WTC11 (cell line): ENCODE measurements around the gene PEAK1. TPM values are rescaled to one million over a fixed set of nuclear protein-coding genes. Genes with fewer than 3 reads are reported as not detected.

Experiments
- ATAC-seq: fragments of 200-7000 bp; cut with Tn5 transposase; 2 replicates; pipeline ENCODE4 v1.10.0; 2021; ENCODE audit warnings: mild to moderate bottlenecking, moderate library complexity
- CTCF ChIA-PET: fragments of 300-600 bp; sonication (Branson Sonifier 250); formaldehyde crosslinking; loops from one replicate; lab custom pipeline; 2021; ENCODE audit warnings: antibody characterized with exemption; lab: Charles Lee
- POLR2A ChIA-PET: fragments of 350-600 bp; sonication (Branson Sonifier 250); formaldehyde crosslinking; loops from one replicate; lab custom pipeline; 2021; ENCODE audit warnings: antibody characterized with exemption; lab: Charles Lee
- DNase-seq: peaks from one replicate; pipeline ENCODE4 v3.0.0; 2021; ENCODE audit warnings: low spot score
- H3K27ac Mint-ChIP-seq: 2 replicates; pipeline ENCODE4 v1.8.0; 2021; ENCODE audit warnings: mixed read lengths
- H3K27me3 Mint-ChIP-seq: 2 replicates; pipeline ENCODE4 v1.8.0; 2021; ENCODE audit warnings: low read depth, mild to moderate bottlenecking, moderate library complexity, mixed read lengths
- H3K36me3 Mint-ChIP-seq: 2 replicates; pipeline ENCODE4 v1.8.0; 2021; ENCODE audit warnings: mixed read lengths
- H3K4me1 Mint-ChIP-seq: 2 replicates; pipeline ENCODE4 v1.8.0; 2022; ENCODE audit warnings: mixed read lengths
- H3K4me3 Mint-ChIP-seq: 2 replicates; pipeline ENCODE4 v1.8.0; 2021; ENCODE audit warnings: mild to moderate bottlenecking, moderate library complexity, mixed read lengths
- H3K9me3 Mint-ChIP-seq: 2 replicates; pipeline ENCODE4 v1.8.0; 2021; ENCODE audit warnings: mixed read lengths
- ATF6 ChIP-seq: sonication (generic); formaldehyde crosslinking; IDR thresholded peaks from 2 replicates; pipeline ENCODE4 v1.8.1; 2023; ENCODE audit warnings: mild to moderate bottlenecking, missing genetic modification reagents
- CDX4 ChIP-seq: fragments of 250-450 bp; sonication (Bioruptor Pico); IDR thresholded peaks from 2 replicates; pipeline ENCODE4 v1.9.0; 2021; ENCODE audit warnings: moderate library complexity, mild to moderate bottlenecking, inconsistent platforms, borderline replicate concordance
- CREM ChIP-seq: sonication (generic); formaldehyde crosslinking; IDR thresholded peaks from 2 replicates; pipeline ENCODE4 v1.8.1; 2022; ENCODE audit warnings: mild to moderate bottlenecking, missing genetic modification reagents, moderate library complexity
- ERG ChIP-seq: fragments of 250-450 bp; sonication (Bioruptor Pico); IDR thresholded peaks from 2 replicates; pipeline ENCODE4 v1.8.0; 2021; ENCODE audit warnings: mild to moderate bottlenecking
- ETV6 ChIP-seq: sonication (generic); formaldehyde crosslinking; IDR thresholded peaks from 2 replicates; pipeline ENCODE4 v1.8.1; 2022; ENCODE audit warnings: mild to moderate bottlenecking, missing genetic modification reagents
- JAZF1 ChIP-seq: fragments of 250-450 bp; sonication (Bioruptor Pico); IDR thresholded peaks from 2 replicates; pipeline ENCODE4 v1.9.0; 2021; ENCODE audit warnings: moderate library complexity, mild to moderate bottlenecking, inconsistent platforms
- JUN ChIP-seq: sonication (generic); formaldehyde crosslinking; IDR thresholded peaks from 2 replicates; pipeline ENCODE4 v1.8.0; 2023; ENCODE audit warnings: mild to moderate bottlenecking, missing genetic modification reagents
- MXD4 ChIP-seq: fragments of 250-450 bp; sonication (Bioruptor Pico); IDR thresholded peaks from 2 replicates; pipeline ENCODE4 v1.8.0; 2021; ENCODE audit warnings: mild to moderate bottlenecking, moderate library complexity, borderline replicate concordance
- NFATC4 ChIP-seq: fragments of 250-450 bp; sonication (Bioruptor Pico); IDR thresholded peaks from 2 replicates; pipeline ENCODE4 v1.9.0; 2021; ENCODE audit warnings: mild to moderate bottlenecking
- PRDM15 ChIP-seq: sonication (generic); formaldehyde crosslinking; IDR thresholded peaks from 2 replicates; pipeline ENCODE4 v1.8.0; 2022; ENCODE audit warnings: missing genetic modification reagents
- RELA ChIP-seq: sonication (generic); formaldehyde crosslinking; IDR thresholded peaks from 2 replicates; pipeline ENCODE4 v1.8.1; 2022; ENCODE audit warnings: missing genetic modification reagents, mild to moderate bottlenecking, borderline replicate concordance
- SOX15 ChIP-seq: fragments of 250-450 bp; sonication (Bioruptor Pico); IDR thresholded peaks from 2 replicates; pipeline ENCODE4 v1.9.0; 2021; ENCODE audit warnings: mild to moderate bottlenecking
- TP53 ChIP-seq: sonication (generic); formaldehyde crosslinking; IDR thresholded peaks from 2 replicates; pipeline ENCODE4 v1.8.1; 2023; ENCODE audit warnings: mild to moderate bottlenecking, missing genetic modification reagents
- ZBTB21 ChIP-seq: sonication (generic); formaldehyde crosslinking; IDR thresholded peaks from 2 replicates; pipeline ENCODE4 v1.8.1; 2023; ENCODE audit warnings: mild to moderate bottlenecking, missing genetic modification reagents, borderline replicate concordance
- ZNF416 ChIP-seq: fragments of 250-450 bp; sonication (Bioruptor Pico); IDR thresholded peaks from 2 replicates; pipeline ENCODE4 v1.9.0; 2021; ENCODE audit warnings: mild to moderate bottlenecking, inconsistent platforms
- ZNF512 ChIP-seq: sonication (generic); formaldehyde crosslinking; IDR thresholded peaks from 2 replicates; pipeline ENCODE4 v1.8.1; 2022; ENCODE audit warnings: missing genetic modification reagents, borderline replicate concordance
- ZNF671 ChIP-seq: fragments of 250-450 bp; sonication (Bioruptor Pico); IDR thresholded peaks from 2 replicates; pipeline ENCODE4 v1.8.0; 2021; ENCODE audit warnings: mild to moderate bottlenecking
- total RNA-seq: library from RNA; stranded (reverse); gene quantifications from 3 replicates; pipeline ENCODE4 v1.2.3, GENCODE V29; 2021
- TF ChIP-seq, protein P1 (sequence below): sonication (generic); formaldehyde crosslinking; IDR thresholded peaks from 2 replicates; pipeline ENCODE4 v1.8.0; 2023; ENCODE audit warnings: mild to moderate bottlenecking, missing genetic modification reagents
- TF ChIP-seq, protein P2 (sequence below): sonication (generic); formaldehyde crosslinking; IDR thresholded peaks from 2 replicates; pipeline ENCODE4 v1.8.1; 2023; ENCODE audit warnings: mild to moderate bottlenecking, missing genetic modification reagents, borderline replicate concordance
- TF ChIP-seq, protein P3 (sequence below): sonication (generic); formaldehyde crosslinking; IDR thresholded peaks from 2 replicates; pipeline ENCODE4 v1.8.0; 2023; ENCODE audit warnings: missing genetic modification reagents

Gene PEAK1
- total RNA-seq, 1 experiment from 2014 or later = 49.0 TPM

DNA sequence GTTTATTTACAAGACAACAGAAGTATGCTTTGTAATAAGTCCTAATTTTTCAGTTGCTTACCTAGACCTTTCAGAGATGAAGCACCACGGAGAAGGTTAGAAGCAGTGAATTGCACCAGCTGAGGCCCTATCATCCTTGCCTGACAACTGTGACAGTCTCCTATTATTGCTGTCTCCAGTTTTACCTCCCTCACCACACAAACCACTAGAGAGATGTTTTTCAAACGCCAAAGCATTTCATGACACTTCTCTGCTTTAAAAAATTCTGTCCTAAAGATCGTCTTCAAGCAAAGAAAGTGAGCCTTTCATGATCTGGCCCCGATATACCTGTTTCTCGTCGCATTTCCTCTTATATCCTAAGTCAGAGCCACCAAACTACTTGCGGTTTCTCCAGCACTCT is 276.7 kb downstream of the PEAK1 start (continued):
- TF ChIP-seq PRDM15 (no peak), JAZF1 (CRISPR knock-in tag) (no peak), CDX4 (CRISPR knock-in tag) (no peak), JUN (CRISPR knock-in tag) (no peak), CREM (CRISPR knock-in tag) (no peak), ERG (no peak), NFATC4 (no peak)

GRCh38 chr15:77140220-77140619 is 279.7 kb downstream of the PEAK1 start:
- H3K27me3 Mint-ChIP-seq = no peaks in the 10 kb centered on the region
- no peak overlapping the region for H3K27ac Mint-ChIP-seq
- no peak overlapping the region for H3K4me3 Mint-ChIP-seq
- H3K9me3 Mint-ChIP-seq = peaks cover 49% of the 10 kb centered on the region
- DNase-seq = no peak
- POLR2A ChIA-PET = no interaction called here
- CTCF ChIA-PET = no interaction called here
- ATAC-seq = no peak
- peaks cover 60% of the 10 kb centered on the region for H3K36me3 Mint-ChIP-seq
- H3K4me1 Mint-ChIP-seq = peaks cover 5% of the 10 kb centered on the region; the same call in 1 of the 2 replicates
- TF ChIP-seq RELA (no peak), TP53 (CRISPR knock-in tag) (no peak), ETV6 (CRISPR knock-in tag) (no peak), ZNF512 (CRISPR knock-in tag) (no peak), MXD4 (no peak), ATF6 (CRISPR knock-in tag) (no peak), ZNF416 (no peak), ZNF671 (no peak), ZBTB21 (CRISPR knock-in tag) (no peak), SOX15 (CRISPR knock-in tag) (no peak)
- TF ChIP-seq, protein P1, sequence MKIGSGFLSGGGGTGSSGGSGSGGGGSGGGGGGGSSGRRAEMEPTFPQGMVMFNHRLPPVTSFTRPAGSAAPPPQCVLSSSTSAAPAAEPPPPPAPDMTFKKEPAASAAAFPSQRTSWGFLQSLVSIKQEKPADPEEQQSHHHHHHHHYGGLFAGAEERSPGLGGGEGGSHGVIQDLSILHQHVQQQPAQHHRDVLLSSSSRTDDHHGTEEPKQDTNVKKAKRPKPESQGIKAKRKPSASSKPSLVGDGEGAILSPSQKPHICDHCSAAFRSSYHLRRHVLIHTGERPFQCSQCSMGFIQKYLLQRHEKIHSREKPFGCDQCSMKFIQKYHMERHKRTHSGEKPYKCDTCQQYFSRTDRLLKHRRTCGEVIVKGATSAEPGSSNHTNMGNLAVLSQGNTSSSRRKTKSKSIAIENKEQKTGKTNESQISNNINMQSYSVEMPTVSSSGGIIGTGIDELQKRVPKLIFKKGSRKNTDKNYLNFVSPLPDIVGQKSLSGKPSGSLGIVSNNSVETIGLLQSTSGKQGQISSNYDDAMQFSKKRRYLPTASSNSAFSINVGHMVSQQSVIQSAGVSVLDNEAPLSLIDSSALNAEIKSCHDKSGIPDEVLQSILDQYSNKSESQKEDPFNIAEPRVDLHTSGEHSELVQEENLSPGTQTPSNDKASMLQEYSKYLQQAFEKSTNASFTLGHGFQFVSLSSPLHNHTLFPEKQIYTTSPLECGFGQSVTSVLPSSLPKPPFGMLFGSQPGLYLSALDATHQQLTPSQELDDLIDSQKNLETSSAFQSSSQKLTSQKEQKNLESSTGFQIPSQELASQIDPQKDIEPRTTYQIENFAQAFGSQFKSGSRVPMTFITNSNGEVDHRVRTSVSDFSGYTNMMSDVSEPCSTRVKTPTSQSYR (CRISPR knock-in tag) = no peak
- TF ChIP-seq, protein P2, sequence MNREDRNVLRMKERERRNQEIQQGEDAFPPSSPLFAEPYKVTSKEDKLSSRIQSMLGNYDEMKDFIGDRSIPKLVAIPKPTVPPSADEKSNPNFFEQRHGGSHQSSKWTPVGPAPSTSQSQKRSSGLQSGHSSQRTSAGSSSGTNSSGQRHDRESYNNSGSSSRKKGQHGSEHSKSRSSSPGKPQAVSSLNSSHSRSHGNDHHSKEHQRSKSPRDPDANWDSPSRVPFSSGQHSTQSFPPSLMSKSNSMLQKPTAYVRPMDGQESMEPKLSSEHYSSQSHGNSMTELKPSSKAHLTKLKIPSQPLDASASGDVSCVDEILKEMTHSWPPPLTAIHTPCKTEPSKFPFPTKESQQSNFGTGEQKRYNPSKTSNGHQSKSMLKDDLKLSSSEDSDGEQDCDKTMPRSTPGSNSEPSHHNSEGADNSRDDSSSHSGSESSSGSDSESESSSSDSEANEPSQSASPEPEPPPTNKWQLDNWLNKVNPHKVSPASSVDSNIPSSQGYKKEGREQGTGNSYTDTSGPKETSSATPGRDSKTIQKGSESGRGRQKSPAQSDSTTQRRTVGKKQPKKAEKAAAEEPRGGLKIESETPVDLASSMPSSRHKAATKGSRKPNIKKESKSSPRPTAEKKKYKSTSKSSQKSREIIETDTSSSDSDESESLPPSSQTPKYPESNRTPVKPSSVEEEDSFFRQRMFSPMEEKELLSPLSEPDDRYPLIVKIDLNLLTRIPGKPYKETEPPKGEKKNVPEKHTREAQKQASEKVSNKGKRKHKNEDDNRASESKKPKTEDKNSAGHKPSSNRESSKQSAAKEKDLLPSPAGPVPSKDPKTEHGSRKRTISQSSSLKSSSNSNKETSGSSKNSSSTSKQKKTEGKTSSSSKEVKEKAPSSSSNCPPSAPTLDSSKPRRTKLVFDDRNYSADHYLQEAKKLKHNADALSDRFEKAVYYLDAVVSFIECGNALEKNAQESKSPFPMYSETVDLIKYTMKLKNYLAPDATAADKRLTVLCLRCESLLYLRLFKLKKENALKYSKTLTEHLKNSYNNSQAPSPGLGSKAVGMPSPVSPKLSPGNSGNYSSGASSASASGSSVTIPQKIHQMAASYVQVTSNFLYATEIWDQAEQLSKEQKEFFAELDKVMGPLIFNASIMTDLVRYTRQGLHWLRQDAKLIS (CRISPR knock-in tag) = no peak
- TF ChIP-seq, protein P3, sequence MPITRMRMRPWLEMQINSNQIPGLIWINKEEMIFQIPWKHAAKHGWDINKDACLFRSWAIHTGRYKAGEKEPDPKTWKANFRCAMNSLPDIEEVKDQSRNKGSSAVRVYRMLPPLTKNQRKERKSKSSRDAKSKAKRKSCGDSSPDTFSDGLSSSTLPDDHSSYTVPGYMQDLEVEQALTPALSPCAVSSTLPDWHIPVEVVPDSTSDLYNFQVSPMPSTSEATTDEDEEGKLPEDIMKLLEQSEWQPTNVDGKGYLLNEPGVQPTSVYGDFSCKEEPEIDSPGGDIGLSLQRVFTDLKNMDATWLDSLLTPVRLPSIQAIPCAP (CRISPR knock-in tag) = no peak
